Mesenchymal stem cell (in vitro differentiated cells and primary cell): ENCODE measurements around the gene TMBIM6.

ENCODE experiments used
- DNase-seq: peaks from one replicate; pipeline ENCODE4 v3.0.0-alpha.2; 2013
- H2AFZ ChIP-seq: one replicate; pipeline ENCODE4 v1.6.1; 2013; ENCODE audit warnings: low read depth, mild to moderate bottlenecking, control low read depth, inconsistent platforms, low read length, moderate library complexity
- H2AK5ac ChIP-seq: 2 replicates; pipeline ENCODE4 v1.6.1; 2013; ENCODE audit warnings: low read length, moderate library complexity, mild to moderate bottlenecking, inconsistent platforms; ENCODE audit not compliant: severe bottlenecking
- H2BK120ac ChIP-seq: one replicate; pipeline ENCODE4 v1.6.1; 2013; ENCODE audit warnings: low read depth, mild to moderate bottlenecking, inconsistent platforms, low read length, moderate library complexity
- H2BK12ac ChIP-seq, 2 experiments: one replicate each; pipeline ENCODE4 v1.6.1; 2013; ENCODE audit warnings: inconsistent platforms in 2 of 2, low read length in 2 of 2, mild to moderate bottlenecking in 2 of 2, moderate library complexity in 2 of 2, control low read depth in 1 of 2
- H2BK15ac ChIP-seq: one replicate; pipeline ENCODE4 v1.6.1; 2013; ENCODE audit warnings: mild to moderate bottlenecking, low read depth, inconsistent platforms; ENCODE audit not compliant: poor library complexity, severe bottlenecking
- H2BK5ac ChIP-seq: 2 replicates; pipeline ENCODE4 v1.6.1; 2013; ENCODE audit warnings: low read depth, mild to moderate bottlenecking, low read length, control low read depth, inconsistent platforms; ENCODE audit not compliant: poor library complexity, severe bottlenecking
- H3K14ac ChIP-seq, 2 experiments: one replicate each; pipeline ENCODE4 v1.6.1; 2013; ENCODE audit warnings: inconsistent platforms in 2 of 2, low read length in 2 of 2, control low read depth in 1 of 2, mild to moderate bottlenecking in 1 of 2, moderate library complexity in 1 of 2
- H3K18ac ChIP-seq, 2 experiments: one replicate each; pipeline ENCODE4 v1.6.1; 2013; ENCODE audit warnings: inconsistent platforms in 2 of 2, low read length in 2 of 2, control low read depth in 1 of 2, low read depth in 1 of 2, mild to moderate bottlenecking in 1 of 2
- H3K23ac ChIP-seq, 2 experiments: one replicate each; pipeline ENCODE4 v1.6.1; 2013; ENCODE audit warnings: inconsistent platforms in 2 of 2, low read length in 2 of 2, mild to moderate bottlenecking in 2 of 2, moderate library complexity in 2 of 2, control low read depth in 1 of 2
- H3K27ac ChIP-seq: 2 replicates; pipeline ENCODE4 v1.5.1; 2013; ENCODE audit warnings: mild to moderate bottlenecking, moderate library complexity, low read length, control low read depth, inconsistent platforms; ENCODE audit not compliant: poor library complexity, severe bottlenecking
- H3K27me3 ChIP-seq, 2 experiments: 2 replicates each; pipeline versions ENCODE4 v1.6.1 to v1.7.0; 2013; ENCODE audit warnings: low read length in 2 of 2, mild to moderate bottlenecking in 2 of 2, moderate library complexity in 2 of 2, control low read depth in 1 of 2, inconsistent platforms in 1 of 2; ENCODE audit not compliant: control insufficient read depth in 1 of 2, insufficient read depth in 1 of 2
- H3K36me3 ChIP-seq, 2 experiments: 2 replicates each; pipeline versions ENCODE4 v1.6.1 to v1.7.0; 2013; ENCODE audit warnings: low read length in 2 of 2, control low read depth in 1 of 2, inconsistent platforms in 1 of 2, low read depth in 1 of 2, mild to moderate bottlenecking in 1 of 2; ENCODE audit not compliant: insufficient read depth in 2 of 2, control insufficient read depth in 1 of 2
- H3K4ac ChIP-seq, 2 experiments: one replicate each; pipeline ENCODE4 v1.6.1; 2013; ENCODE audit warnings: inconsistent platforms in 2 of 2, low read length in 2 of 2, mild to moderate bottlenecking in 2 of 2, moderate library complexity in 2 of 2, control low read depth in 1 of 2, low read depth in 1 of 2
- H3K4me1 ChIP-seq: 2 replicates; pipeline ENCODE4 v1.6.1; 2013; ENCODE audit warnings: low read depth, low read length, control low read depth; ENCODE audit not compliant: control insufficient read depth, insufficient read depth
- H3K4me2 ChIP-seq: 2 replicates; pipeline ENCODE4 v1.6.1; 2013; ENCODE audit warnings: low read length, mild to moderate bottlenecking, inconsistent platforms; ENCODE audit not compliant: poor library complexity, severe bottlenecking
- H3K4me3 ChIP-seq, 2 experiments: 2 replicates each; pipeline versions ENCODE4 v1.5.1 to v1.7.0; 2013; ENCODE audit warnings: low read length in 2 of 2, mild to moderate bottlenecking in 2 of 2, control low read depth in 1 of 2, low read depth in 1 of 2; ENCODE audit not compliant: insufficient read depth in 1 of 2
- H3K79me1 ChIP-seq: replicated peaks from 2 replicates; pipeline ENCODE4 v1.6.1; 2013; ENCODE audit warnings: mild to moderate bottlenecking, control low read depth, low read length, inconsistent platforms; ENCODE audit not compliant: poor library complexity, severe bottlenecking
- H3K9ac ChIP-seq: 2 replicates; pipeline ENCODE4 v1.7.0; 2013; ENCODE audit warnings: mild to moderate bottlenecking, low read length, moderate library complexity
- H3K9me3 ChIP-seq: 2 replicates; pipeline ENCODE4 v1.7.0; 2013; ENCODE audit warnings: mild to moderate bottlenecking, low read length; ENCODE audit not compliant: control insufficient read depth
- H4K8ac ChIP-seq: one replicate; pipeline ENCODE4 v1.6.1; 2013; ENCODE audit warnings: inconsistent platforms, mild to moderate bottlenecking, low read length, moderate library complexity
- H4K91ac ChIP-seq: one replicate; pipeline ENCODE4 v1.6.1; 2013; ENCODE audit warnings: mild to moderate bottlenecking, low read length, inconsistent platforms
- WGBS: methylation state at CpG from one replicate; pipeline ENCODE4 v1.1.7; 2013; ENCODE audit warnings: mixed read lengths; 5-methylcytosine and 5-hydroxymethylcytosine counted together

TMBIM6 gene

DNA sequence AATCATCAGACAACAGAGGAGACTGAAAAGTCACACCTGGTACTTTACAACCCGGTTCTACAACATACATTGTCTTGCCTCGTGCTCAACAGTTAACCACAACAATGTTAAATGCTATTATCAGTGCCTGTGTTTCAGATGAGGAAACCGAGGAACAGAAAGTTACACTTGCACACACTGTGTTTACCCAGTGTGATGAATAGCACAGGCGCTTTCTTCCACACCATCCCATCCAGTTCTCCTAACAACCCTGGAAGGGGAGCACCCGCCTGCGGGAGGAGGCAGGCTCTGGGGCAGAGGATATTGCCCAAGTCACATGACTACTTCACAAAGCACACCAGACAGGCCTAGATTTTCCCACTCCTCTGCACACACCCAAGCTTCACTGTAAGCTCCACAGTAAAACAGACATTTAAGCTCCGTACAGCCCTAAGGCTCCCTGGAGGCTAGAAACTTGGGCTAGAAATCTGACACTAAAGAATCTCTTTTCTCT is 65.0 kb downstream of the TMBIM6 start:
- Histone ChIP-seq H3K27ac (no peak overlapping the region), H3K4ac (no peak overlapping the region), H2BK5ac (no peak overlapping the region), H3K4me1 (peaks cover 31% of the 10 kb centered on the region), H3K18ac (no peak overlapping the region), H3K79me1 (peaks cover 75% of the 10 kb centered on the region), H3K4me3 (no peak overlapping the region), H3K9me3 (no peaks in the 10 kb centered on the region), H4K8ac (no peak overlapping the region), H2AK5ac (no peak overlapping the region), H3K4me2 (no peak overlapping the region), H2BK15ac (no peak overlapping the region), H3K23ac (peak overlapping the region in 1 of 2 experiments; percentile 15), H4K91ac (no peak overlapping the region), H2AFZ (no peak overlapping the region), H3K14ac (no peak overlapping the region), H3K36me3 (peaks cover 60 to 76% of the 10 kb centered on the region in 2 experiments), H3K27me3 (no peaks in the 10 kb centered on the region), H2BK12ac (no peak overlapping the region), H2BK120ac (no peak overlapping the region), H3K9ac (no peak overlapping the region)
- 85% methylated on average over 7 of the region's 7 CpGs for WGBS
- no peak for DNase-seq

DNA sequence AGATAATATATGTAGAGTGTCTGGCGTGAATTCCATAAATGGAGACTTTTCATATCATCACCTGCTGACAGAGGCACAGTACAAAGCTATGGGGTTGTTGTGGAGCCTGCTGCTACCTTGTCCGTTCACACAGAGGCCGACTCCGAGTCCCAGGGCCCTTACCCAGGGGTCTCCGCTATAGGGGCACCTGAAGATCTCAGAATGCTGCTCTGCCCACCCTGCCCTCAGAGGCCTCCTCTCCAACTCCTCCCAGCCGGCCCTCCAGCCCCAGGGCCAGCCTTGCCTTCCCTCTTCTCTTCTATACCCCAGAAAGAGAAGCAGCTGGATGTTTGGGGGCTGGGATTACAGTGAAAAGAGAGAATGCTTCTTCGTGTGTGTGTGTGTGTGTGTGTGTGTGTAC is 65.5 kb downstream of the TMBIM6 start:
- H3K27ac ChIP-seq: no peak overlapping the region
- no peaks in the 10 kb centered on the region for H3K27me3 ChIP-seq
- H2BK5ac ChIP-seq: no peak overlapping the region
- H3K4me3 ChIP-seq: no peak overlapping the region
- no peak overlapping the region for H3K4me2 ChIP-seq
- H2BK15ac ChIP-seq: no peak overlapping the region
- no peaks in the 10 kb centered on the region for H3K9me3 ChIP-seq
- no peak overlapping the region for H2AFZ ChIP-seq
- no peak overlapping the region for H3K9ac ChIP-seq
- peaks cover 55 to 73% of the 10 kb centered on the region in 2 experiments for H3K36me3 ChIP-seq
- no peak overlapping the region for H3K14ac ChIP-seq
- H3K79me1 ChIP-seq: peaks cover 77% of the 10 kb centered on the region
- no peak overlapping the region for H4K91ac ChIP-seq
- H4K8ac ChIP-seq: no peak overlapping the region
- 90% methylated on average over 6 of the region's 7 CpGs for WGBS
- no peak overlapping the region for H2AK5ac ChIP-seq
- H2BK12ac ChIP-seq: peak overlapping the region in 1 of 2 experiments; percentile 17
- no peak overlapping the region for H3K4ac ChIP-seq
- H3K23ac ChIP-seq: no peak overlapping the region
- H3K4me1 ChIP-seq: peaks cover 31% of the 10 kb centered on the region
- DNase-seq: no peak
- H3K18ac ChIP-seq: peak overlapping the region in 1 of 2 experiments; percentile 42
- no peak overlapping the region for H2BK120ac ChIP-seq

DNA sequence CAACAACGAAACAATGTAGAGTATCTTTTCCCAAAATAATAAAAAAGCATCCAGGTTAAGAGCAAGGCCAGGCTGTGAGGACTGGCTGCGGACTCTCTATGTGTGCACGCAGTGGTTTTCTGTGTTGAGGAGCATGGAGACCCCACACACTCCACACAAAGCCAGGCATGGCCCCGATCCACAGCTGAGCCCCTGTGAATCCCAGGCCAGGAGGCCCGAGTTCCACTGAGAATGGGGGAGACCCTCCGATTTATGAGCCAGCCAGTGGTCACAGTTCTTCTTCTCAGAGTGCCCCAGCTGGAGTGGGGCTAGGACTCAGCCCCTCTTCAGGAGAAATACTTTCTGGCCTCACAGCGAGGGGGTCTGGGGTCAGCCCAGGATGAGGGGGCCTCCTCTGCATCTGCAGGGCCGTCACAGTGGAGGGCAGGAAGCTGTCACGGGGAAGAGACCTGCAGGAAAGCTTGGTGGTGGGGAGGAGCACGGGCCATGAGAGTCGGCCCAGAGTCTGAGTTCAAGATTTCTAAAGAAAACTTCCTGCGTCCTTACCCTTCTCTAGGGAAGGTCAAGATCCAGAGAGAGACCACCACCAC is 66.7 kb downstream of the TMBIM6 start:
- Histone ChIP-seq H2BK15ac (no peak overlapping the region), H3K9me3 (no peaks in the 10 kb centered on the region), H3K4ac (no peak overlapping the region), H2BK12ac (peak overlapping the region in 1 of 2 experiments; percentile 25), H2AK5ac (no peak overlapping the region), H2BK5ac (no peak overlapping the region), H4K8ac (no peak overlapping the region), H3K14ac (no peak overlapping the region), H2AFZ (no peak overlapping the region), H4K91ac (no peak overlapping the region), H3K9ac (peak overlapping the region; percentile 68), H3K79me1 (peaks cover 76% of the 10 kb centered on the region), H2BK120ac (no peak overlapping the region), H3K27me3 (no peaks in the 10 kb centered on the region), H3K23ac (no peak overlapping the region), H3K27ac (no peak overlapping the region), H3K18ac (peak overlapping the region in 1 of 2 experiments; percentile 59), H3K4me2 (no peak overlapping the region), H3K36me3 (peaks cover 48 to 65% of the 10 kb centered on the region in 2 experiments), H3K4me1 (peaks cover 31% of the 10 kb centered on the region), H3K4me3 (peak overlapping the region in 1 of 2 experiments; percentile 50)
- DNase-seq: no peak
- WGBS: 83% methylated on average over 11 of the region's 12 CpGs

DNA sequence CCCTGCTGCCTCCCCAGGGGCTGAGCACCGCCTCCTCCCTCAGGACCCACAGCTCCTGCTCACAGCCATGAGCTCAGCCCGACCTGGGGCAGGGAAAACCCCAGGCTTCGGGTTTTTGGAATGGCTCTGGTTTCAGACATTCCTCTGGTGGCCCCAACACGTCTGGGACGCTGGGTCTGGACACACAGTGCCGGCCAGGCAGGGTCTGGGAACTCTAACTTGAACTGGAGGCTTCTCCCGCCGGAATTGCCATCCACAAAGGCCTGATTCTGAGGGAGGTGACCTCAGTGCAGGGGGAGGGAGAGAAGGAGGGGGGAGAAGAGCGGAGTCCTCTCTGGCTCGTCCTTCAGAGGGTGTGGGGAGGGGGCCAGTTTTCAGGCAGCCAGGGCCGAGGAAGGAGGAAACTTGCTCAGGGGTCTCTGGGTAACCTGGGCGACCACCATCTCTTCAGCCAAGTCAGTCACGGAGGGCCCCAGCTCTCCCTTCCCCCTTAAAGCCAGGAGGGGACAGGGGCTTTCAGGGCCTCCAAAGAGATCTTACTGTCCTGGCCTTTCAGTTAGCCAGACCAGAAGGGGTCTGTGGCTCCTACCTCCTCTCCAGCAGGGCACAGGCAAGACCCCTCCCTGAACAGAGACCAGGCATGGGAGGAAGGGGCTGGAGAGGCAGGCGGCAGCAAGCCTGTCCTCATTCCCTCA is 67.5 kb downstream of the TMBIM6 start:
- peak overlapping the region in 1 of 2 experiments; percentile 87 for H3K14ac ChIP-seq
- peaks cover 69% of the 10 kb centered on the region for H3K79me1 ChIP-seq
- peak overlapping the region; percentile 21 for H2BK120ac ChIP-seq
- peak; percentile 75 for DNase-seq
- H3K27me3 ChIP-seq: no peaks in the 10 kb centered on the region
- peak overlapping the region; percentile 43 for H4K8ac ChIP-seq
- H3K4me1 ChIP-seq: peaks cover 32% of the 10 kb centered on the region
- H2BK5ac ChIP-seq: no peak overlapping the region
- H3K36me3 ChIP-seq: peaks cover 42 to 58% of the 10 kb centered on the region in 2 experiments
- no peak overlapping the region for H3K4me2 ChIP-seq
- H3K9ac ChIP-seq: peak overlapping the region; percentile 68
- peak overlapping the region in 1 of 2 experiments; percentile 93 for H3K18ac ChIP-seq
- peak overlapping the region in 1 of 2 experiments; percentile 80 for H2BK12ac ChIP-seq
- H2AK5ac ChIP-seq: no peak overlapping the region
- no peak overlapping the region for H2AFZ ChIP-seq
- peak overlapping the region; percentile 35 for H4K91ac ChIP-seq
- no peak overlapping the region for H2BK15ac ChIP-seq
- peak overlapping the region in 1 of 2 experiments; percentile 22 for H3K4ac ChIP-seq
- 45% methylated on average over 13 of the region's 14 CpGs for WGBS
- no peaks in the 10 kb centered on the region for H3K9me3 ChIP-seq
- no peak overlapping the region for H3K27ac ChIP-seq
- H3K4me3 ChIP-seq: peak overlapping the region in 1 of 2 experiments; percentile 50
- peak overlapping the region in 1 of 2 experiments; percentile 94 for H3K23ac ChIP-seq
